ENCODE measurements around the gene PDE7B. TPM values are rescaled to one million over a fixed set of nuclear protein-coding genes. Genes with fewer than 3 reads are reported as not detected.

PDE7B gene
- total and polyA plus RNA-seq, 4 donors, result 0.75 to 5.2 (median 1.3) TPM

DNA sequence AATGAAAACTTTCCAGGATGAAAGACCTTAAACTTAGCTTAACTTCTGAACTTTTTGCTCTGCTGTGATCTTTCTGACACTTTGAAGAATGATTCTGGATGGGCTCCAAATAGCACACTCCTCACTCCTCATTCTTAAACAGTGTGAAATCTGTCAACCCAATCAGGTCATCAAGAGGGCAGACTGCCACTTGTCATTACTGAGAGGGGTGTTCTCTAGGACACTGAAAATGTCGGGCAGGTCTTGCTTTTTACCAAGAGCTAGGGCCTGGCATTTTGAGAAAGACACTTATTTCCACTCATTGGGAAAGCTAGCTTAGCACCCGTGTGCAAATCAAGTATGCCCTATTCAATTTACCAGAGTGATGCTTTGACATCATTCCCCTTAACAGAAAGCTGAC is 276.4 kb downstream of the PDE7B start:
- peak; percentile 10 for TF ChIP-seq SP1 (IDR thresholded peaks at IDR 0.05)
- no peak for TF ChIP-seq EGR1 (IDR thresholded peaks at IDR 0.05; ENCODE audit: low read depth in 2 of 2)
- peak; percentile 84 for TF ChIP-seq NR2F2 (IDR thresholded peaks at IDR 0.05)
- peak in 1 of 2 donors; percentile 6 for TF ChIP-seq RXRA (IDR thresholded peaks at IDR 0.05)
- no peaks in the 10 kb centered on the region for H3K9me3 ChIP-seq (ENCODE audit: control insufficient read depth in 4 of 4, low read length in 3 of 4)
- H3K4me1 ChIP-seq (ENCODE audit: control insufficient read depth in 4 of 4, insufficient read depth in 4 of 4, low read length in 3 of 4), result peaks cover 0 to 3% (median 0%) of the 10 kb centered on the region in 4 donors
- 52% methylated on average over 2 of the region's 2 CpGs for WGBS
- DNase-seq (ENCODE audit: low spot score), result no peak
- no peaks in the 10 kb centered on the region for H3K27me3 ChIP-seq (ENCODE audit: control insufficient read depth in 4 of 4, insufficient read depth in 4 of 4, low read length in 3 of 4)
- H3K27ac ChIP-seq (ENCODE audit: low read depth in 1 of 2, low read length in 2 of 2), result no peak overlapping the region
- H3K4me3 ChIP-seq (ENCODE audit: low read depth in 1 of 3, low read length in 3 of 3), result no peak overlapping the region
- no peaks in the 10 kb centered on the region for H3K36me3 ChIP-seq (ENCODE audit: control insufficient read depth in 4 of 4, insufficient read depth in 3 of 4, low read depth in 1 of 4, low read length in 3 of 4)
- no peak overlapping the region for H3K9ac ChIP-seq (ENCODE audit: low read depth in 1 of 2, low read length in 2 of 2)

DNA sequence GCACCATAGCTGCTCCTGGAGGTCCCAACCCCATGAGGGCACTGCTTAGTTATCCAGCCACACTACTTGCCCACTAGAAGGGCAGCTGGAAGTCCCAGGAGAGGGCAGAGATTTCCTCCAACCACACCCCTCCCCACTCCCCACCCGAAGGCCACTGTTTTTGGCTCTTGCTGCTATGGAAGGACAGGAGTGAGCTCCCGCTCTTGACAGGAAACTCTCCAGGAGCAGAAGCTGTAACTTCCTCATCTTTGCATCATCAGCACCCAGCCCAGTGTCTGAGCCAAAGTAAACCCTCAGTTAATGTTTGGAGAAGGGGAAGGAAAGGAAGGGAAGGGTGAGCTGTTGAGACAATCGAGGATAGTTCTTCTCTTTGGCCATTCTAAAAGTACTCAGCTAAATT is 277.9 kb downstream of the PDE7B start:
- Histone ChIP-seq H3K36me3 (ENCODE audit: control insufficient read depth in 4 of 4, insufficient read depth in 3 of 4, low read depth in 1 of 4, low read length in 3 of 4) (no peaks in the 10 kb centered on the region), H3K4me1 (ENCODE audit: control insufficient read depth in 4 of 4, insufficient read depth in 4 of 4, low read length in 3 of 4) (peaks cover 0 to 3% (median 0%) of the 10 kb centered on the region in 4 donors), H3K27me3 (ENCODE audit: control insufficient read depth in 4 of 4, insufficient read depth in 4 of 4, low read length in 3 of 4) (no peaks in the 10 kb centered on the region), H3K9me3 (ENCODE audit: control insufficient read depth in 4 of 4, low read length in 3 of 4) (no peaks in the 10 kb centered on the region), H3K9ac (ENCODE audit: low read depth in 1 of 2, low read length in 2 of 2) (no peak overlapping the region), H3K27ac (ENCODE audit: low read depth in 1 of 2, low read length in 2 of 2) (no peak overlapping the region), H3K4me3 (ENCODE audit: low read depth in 1 of 3, low read length in 3 of 3) (no peak overlapping the region)
- TF ChIP-seq, protein P1, sequence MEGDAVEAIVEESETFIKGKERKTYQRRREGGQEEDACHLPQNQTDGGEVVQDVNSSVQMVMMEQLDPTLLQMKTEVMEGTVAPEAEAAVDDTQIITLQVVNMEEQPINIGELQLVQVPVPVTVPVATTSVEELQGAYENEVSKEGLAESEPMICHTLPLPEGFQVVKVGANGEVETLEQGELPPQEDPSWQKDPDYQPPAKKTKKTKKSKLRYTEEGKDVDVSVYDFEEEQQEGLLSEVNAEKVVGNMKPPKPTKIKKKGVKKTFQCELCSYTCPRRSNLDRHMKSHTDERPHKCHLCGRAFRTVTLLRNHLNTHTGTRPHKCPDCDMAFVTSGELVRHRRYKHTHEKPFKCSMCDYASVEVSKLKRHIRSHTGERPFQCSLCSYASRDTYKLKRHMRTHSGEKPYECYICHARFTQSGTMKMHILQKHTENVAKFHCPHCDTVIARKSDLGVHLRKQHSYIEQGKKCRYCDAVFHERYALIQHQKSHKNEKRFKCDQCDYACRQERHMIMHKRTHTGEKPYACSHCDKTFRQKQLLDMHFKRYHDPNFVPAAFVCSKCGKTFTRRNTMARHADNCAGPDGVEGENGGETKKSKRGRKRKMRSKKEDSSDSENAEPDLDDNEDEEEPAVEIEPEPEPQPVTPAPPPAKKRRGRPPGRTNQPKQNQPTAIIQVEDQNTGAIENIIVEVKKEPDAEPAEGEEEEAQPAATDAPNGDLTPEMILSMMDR (IDR thresholded peaks at IDR 0.05; ENCODE audit: low read depth, low read length, missing input control), result no peak
- TF ChIP-seq SP1 (IDR thresholded peaks at IDR 0.05) (no peak), FOXA2 (IDR thresholded peaks at IDR 0.05) (no peak), FOXA1 (IDR thresholded peaks at IDR 0.05) (no peak), NR2F2 (IDR thresholded peaks at IDR 0.05) (no peak), RAD21 (IDR thresholded peaks at IDR 0.05) (no peak), HNF4G (IDR thresholded peaks at IDR 0.05) (no peak), TAF1 (conservative IDR thresholded peaks at IDR 0.05) (no peak), JUND (IDR thresholded peaks at IDR 0.05) (no peak), RXRA (IDR thresholded peaks at IDR 0.05) (no peak), GABPA (IDR thresholded peaks at IDR 0.05 in 1 of 2, conservative IDR thresholded peaks at IDR 0.05 in 1 of 2) (no peak), YY1 (IDR thresholded peaks at IDR 0.05) (no peak), EGR1 (IDR thresholded peaks at IDR 0.05; ENCODE audit: low read depth in 2 of 2) (no peak)
- TF ChIP-seq, protein P2, sequence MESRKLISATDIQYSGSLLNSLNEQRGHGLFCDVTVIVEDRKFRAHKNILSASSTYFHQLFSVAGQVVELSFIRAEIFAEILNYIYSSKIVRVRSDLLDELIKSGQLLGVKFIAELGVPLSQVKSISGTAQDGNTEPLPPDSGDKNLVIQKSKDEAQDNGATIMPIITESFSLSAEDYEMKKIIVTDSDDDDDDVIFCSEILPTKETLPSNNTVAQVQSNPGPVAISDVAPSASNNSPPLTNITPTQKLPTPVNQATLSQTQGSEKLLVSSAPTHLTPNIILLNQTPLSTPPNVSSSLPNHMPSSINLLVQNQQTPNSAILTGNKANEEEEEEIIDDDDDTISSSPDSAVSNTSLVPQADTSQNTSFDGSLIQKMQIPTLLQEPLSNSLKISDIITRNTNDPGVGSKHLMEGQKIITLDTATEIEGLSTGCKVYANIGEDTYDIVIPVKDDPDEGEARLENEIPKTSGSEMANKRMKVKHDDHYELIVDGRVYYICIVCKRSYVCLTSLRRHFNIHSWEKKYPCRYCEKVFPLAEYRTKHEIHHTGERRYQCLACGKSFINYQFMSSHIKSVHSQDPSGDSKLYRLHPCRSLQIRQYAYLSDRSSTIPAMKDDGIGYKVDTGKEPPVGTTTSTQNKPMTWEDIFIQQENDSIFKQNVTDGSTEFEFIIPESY (IDR thresholded peaks at IDR 0.05), result no peak
- TF ChIP-seq, protein P3, sequence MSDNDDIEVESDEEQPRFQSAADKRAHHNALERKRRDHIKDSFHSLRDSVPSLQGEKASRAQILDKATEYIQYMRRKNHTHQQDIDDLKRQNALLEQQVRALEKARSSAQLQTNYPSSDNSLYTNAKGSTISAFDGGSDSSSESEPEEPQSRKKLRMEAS (IDR thresholded peaks at IDR 0.05), result no peak
- TF ChIP-seq, protein P4, sequence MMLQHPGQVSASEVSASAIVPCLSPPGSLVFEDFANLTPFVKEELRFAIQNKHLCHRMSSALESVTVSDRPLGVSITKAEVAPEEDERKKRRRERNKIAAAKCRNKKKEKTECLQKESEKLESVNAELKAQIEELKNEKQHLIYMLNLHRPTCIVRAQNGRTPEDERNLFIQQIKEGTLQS (IDR thresholded peaks at IDR 0.05), result no peak
- 42% methylated on average over 3 of the region's 3 CpGs for WGBS
- no peak for DNase-seq (ENCODE audit: low spot score)
